ENCODE data around the gene DNAJB6.

DNAJB6 gene
- total RNA-seq, result 127 to 352 reads per million in 2 donors

- peak; percentile 96 for DNase-seq
Observed at GRCh38 chr7:157336383-157337315, at the start of gene DNAJB6. TSS of gene DNAJB6 (plus strand) at chr7:157337004. CDS start at chr7:157358573, 21,569 bp downstream.

- no peak for DNase-seq
Observed at GRCh38 chr7:157291404-157292080, 45.3 kb upstream of the DNAJB6 start.

- no peak for DNase-seq
Observed at GRCh38 chr7:157292258-157292657, 44.5 kb upstream of the DNAJB6 start.

DNA sequence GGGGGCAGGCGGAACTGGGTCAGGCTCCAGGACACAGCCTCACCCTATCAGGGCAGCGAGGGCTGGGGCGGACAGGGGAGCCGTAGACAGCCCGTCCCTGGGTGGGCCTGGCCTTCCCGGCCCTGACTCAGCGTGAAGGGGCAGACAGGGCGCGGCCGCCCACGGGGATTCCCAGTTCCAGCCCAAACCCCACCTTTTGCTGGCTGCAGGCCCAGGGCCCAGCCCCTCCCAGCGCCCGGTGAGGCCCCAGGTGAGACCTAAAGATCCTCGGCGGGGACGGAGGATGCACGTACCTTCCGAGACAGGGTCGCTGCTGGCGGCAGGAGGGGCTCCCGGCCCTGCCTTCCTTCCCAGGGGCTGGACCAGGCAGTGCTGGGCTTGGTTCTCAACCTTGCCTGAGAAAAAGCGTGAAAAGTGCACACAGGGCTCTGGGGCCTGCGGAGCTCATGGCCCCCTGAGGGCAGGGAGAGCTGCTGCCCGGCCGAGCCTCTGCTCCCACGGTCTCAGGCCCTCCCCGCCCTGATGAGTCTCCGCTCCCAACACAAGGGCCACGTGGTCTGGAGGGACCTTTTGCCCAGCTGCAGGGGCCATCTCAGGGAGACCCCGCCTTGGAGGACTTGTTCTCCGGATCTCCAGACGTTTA lies 43.9 kb upstream of the DNAJB6 start:
- DNase-seq, result no peak

- no peak for DNase-seq
Observed at GRCh38 chr7:157293413-157293788, 43.4 kb upstream of the DNAJB6 start.

DNA sequence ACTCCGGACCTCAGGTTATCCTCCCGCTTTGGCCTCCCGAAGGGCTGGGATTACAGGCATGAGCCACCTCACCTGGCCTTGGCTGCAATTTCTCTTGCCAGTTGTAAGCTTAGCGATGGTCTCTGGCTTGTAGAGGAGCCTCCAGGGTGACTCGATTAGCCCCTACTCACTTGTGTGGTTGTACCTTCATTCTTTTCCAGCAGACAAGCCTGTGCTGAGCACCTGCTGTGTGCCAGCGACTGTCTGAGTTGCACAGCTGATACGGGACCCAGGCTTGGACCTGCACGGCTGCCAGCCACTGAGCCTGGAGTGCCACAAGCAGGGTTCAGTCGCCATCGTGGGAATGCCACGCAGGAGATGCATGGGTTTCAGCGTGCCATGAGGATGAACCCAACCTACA lies 42.0 kb upstream of the DNAJB6 start:
- DNase-seq, result no peak

GRCh38 chr7:157295338-157295737 lies 41.5 kb upstream of the DNAJB6 start:
- no peak for DNase-seq

GRCh38 chr7:157297185-157297584 lies 39.6 kb upstream of the DNAJB6 start:
- no peak for DNase-seq

GRCh38 chr7:157299317-157299612 lies 37.5 kb upstream of the DNAJB6 start:
- DNase-seq, result no peak

DNA sequence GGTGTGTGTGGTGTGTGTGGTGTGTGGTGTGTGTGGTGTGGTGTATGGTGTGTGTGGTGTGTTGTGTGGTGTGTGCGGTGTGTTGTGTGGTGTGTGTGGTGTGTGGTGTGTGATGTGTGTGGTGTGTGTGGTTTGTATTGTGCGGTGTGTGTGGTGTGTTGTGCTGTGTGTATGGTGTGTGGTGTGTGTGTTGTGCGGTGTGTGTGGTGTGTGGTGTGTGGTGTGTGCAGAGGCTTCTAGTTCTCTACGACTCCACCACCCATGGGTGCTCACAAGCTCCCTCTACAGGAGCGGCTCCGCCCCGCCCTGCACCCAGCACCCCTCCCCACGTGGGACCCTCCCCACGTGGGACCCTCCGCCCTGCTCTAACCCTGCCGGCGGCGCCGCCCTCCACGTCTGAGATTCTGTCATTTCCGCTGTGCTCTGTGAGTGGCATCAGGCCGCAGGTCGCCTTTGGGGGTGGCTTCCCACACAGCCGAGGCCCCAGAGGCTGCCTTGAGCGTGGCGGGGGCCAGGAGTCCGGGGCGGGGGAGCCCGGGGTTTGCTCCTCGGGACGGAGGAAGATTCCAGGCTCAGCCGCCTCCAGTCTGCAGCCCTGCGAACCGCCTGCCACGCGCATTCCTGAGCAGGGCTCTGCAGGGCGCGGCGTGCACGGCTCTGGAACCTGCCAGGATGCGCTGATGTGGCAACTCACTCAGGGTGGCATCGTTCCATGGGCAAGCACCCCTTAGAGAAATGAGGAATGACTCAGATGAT lies 37.0 kb upstream of the DNAJB6 start:
- peak; percentile 33 for DNase-seq

DNA sequence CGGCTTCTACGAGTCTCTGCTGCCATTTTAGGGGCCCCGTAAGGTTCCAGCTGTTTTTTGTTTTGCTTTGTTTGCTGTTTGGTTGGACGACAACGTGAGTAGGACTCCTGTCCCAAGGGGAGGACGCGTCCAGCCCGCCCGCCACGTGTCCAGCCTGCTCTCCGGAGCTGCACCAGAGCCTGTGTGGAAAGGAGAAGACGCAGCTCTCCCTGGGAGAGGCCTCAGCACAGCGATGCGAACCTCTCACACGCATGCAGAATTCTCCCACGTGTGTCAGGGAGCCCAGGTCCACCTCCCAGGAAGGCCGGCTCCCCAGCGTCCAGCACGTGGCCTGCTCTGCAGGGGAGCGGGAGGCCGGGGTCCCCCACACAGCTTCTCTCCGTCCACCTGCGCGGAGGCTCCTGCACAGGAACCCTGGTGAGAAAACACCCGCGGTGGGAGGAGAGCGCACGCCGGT lies 36.4 kb upstream of the DNAJB6 start:
- DNase-seq, result no peak

DNA sequence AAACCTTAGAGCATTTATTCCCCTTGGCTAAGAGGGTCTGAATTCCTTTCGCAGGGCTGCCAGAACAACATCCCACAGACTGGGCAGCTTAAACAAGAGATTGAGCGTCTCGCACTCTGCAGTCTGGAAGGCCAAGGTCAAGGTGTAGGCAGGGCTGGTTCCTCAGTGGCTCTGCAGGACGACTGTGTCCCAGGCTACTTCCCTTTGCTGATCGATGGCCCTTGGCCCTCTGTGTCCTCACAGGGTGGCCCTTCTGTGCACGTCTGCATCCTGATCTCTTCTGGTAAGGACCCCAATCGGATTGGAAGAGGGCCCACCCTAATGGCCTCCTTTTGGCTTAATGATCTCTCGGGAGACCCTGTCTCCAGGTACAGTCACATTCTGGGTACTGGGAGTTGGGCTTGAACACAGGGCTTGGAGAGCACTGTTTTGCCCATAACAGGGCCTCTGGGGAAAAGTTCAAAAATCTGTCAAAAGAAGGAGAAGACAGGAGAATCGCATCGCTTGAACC lies 35.1 kb upstream of the DNAJB6 start:
- DNase-seq, result no peak

DNA sequence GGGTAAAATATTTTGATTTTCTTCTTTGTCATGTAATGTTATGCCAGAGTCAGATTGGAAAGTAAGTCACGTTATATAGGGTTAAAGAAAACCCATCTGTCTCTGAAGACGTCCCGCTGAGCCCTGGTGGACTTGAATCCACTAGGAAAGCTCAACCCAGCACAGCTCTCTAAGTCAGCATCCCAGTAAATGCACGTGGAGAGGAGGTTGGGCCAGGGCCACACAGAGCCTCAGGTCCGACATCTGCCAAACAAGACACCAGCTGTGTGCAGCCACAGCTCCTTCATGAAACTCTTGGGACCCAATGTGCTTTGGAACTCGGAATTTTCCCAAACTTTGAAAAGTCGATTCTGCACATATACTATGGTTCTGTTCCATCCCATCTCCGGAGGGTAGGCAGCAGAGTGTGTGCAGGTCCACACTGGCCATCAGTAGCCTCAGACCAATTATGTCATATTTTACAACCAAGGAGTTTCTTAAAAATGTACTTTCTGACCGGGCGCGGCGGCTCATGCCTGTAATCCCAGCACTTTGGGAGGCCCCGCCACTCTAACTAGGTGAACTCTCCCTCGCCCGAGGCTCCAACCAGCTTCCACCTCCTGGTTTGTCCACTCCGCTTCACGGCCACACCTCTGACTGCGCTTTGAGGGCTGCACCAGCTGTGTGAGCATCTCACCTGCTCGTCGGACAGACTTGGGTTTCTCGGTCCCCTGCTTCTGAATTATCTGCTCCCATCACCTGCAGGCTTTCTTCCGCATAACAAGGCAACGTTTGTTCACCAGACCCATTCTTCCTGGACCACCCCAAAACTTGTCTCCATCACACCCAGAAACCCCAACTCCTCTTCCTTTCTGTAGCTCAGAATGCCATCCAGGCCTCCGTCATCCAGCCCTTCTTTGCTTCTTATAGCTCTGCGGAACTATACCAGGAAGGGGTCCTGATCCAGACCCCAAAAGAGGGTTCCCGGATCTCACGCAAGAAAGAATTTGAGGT lies 29.7 kb upstream of the DNAJB6 start:
- no peak for DNase-seq

- no peak for DNase-seq
Observed at GRCh38 chr7:157309988-157310668, 26.7 kb upstream of the DNAJB6 start.

DNA sequence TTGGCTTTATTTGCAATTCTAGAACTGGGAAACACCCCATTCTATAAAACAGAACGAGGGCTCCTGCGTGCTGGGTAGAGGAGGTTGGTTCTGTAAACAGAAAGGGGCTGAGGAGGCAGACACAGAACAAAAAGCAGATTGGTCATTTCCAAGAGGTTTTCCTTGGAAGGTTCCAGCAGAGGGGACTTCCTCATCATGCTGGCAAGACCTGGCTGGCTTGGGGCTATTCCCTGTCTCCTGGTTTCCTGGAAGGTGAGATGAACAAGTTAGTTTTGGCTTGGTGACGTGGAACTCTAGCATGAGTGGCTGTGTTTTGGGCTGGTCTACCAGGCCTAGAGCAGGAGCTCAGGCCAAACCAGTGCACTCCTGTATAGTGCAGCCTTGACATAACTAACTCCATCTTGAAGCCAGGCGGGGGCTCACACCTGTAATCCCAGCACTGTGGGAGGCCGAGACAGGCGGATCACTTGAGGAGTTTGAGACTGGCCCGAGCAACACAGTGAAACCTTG lies 26.1 kb upstream of the DNAJB6 start:
- no peak for DNase-seq

DNA sequence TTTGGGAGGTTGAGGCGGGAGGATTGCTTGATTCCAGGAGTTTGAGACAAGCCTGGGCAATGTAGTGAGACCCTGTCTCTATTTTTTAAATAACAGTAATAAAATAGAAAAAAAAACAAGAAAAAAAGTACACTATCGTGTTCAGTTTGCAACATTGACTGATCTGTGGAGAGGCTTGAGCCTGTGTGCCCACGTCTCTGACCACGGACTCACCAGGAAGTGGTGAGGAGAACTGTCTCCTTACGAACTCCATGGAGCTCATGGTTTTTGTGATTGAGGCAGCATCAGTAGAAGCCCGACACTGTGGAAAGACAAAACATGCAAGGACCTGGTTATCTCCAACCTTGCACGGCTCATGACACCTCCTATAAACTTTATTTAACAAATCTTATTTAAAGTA lies 23.9 kb upstream of the DNAJB6 start:
- DNase-seq, result no peak

DNA sequence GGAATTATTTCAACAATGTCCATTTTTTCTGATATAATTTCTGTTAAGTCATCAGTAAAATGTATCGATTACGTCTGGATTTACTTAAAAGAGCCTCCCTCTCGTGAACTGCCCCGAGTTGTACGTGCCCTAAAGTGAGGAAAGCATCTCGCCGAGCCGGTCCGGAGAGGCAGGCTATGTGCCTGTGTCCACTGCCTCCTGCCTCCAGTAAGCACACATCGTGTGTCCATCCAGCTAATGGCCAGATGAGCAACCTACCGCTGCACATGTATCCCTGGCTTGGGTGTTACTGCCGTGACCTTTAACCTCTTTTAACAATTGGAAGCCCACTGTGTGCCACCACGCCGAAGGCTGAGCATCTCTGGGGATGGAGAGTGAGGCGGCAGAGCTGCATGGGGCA lies 23.2 kb upstream of the DNAJB6 start:
- no peak for DNase-seq

- no peak for DNase-seq
Observed at GRCh38 chr7:157318015-157318706, 18.6 kb upstream of the DNAJB6 start.

DNA sequence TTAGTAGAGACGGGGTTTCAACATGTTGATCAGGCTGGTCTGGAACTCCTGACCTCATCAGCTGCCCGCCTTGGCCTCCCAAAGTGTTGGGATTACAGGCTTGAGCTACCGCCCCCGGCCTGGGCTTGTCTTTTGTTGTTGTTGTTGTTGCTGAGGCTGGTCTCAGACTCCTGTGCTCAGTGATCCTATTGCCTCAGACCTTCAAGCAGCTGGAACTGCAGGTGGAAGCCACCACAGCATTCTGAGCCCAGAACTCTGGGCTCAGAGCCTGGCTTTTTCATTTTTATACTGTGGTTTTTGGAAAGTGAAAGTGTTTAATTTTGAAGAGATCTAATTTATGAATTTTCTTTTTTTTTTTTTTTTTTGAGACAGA lies 16.2 kb upstream of the DNAJB6 start:
- no peak for DNase-seq

DNA sequence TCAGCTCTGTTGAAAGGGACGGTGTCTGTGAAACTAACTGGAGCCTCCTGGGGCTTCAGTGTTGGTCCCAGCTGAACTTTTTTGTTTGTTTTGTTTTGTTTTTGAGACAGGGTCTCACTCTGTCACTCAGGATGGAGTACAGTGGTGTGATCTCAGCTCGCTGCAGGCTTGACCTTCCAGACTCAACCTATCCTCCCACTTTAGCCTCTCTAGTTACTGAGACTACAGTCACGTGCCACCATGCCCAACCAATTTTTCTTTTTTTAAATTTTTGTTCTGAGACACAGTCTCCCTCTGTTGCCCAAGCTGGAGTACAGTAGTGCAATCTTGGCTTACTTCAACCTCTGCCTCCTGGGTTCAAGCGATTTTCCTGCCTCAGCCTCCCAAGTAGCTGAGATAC lies 13.4 kb upstream of the DNAJB6 start:
- no peak for DNase-seq

Measured in T-helper 9 cell (primary cell).